ENCODE measurements around the gene ANXA3. TPM values are rescaled to one million over a fixed set of nuclear protein-coding genes. Genes with fewer than 3 reads are reported as not detected.
"Not testable (repeated sequence)": the region's sequence is repeated elsewhere in the genome, so short reads cannot be mapped to it uniquely, and the experiment has no call there.

ANXA3 gene
- total and polyA plus RNA-seq, 2 donors (not counting 1 experiment from before 2014, with no cell fraction given): not detected

DNA sequence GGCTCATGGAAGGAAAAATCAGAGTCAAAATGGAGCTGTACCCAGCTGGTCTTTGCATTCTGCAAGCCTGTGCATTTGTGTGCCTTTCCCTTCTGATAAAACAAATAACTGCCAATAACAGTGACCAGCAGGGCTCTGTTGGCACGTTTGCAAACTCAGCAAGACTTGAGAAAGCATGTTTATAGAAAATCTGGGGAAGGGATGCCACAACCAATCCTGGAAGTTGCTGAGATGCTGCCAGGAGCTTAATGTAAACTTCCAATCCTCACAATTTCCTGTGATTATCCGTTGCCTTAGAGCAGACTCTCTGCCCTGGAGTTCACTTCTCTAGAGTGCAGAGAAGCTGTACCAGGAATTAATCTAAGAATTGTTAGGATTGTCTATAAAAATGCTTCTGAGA lies 6.9 kb upstream of the ANXA3 start:
- no CpG with 5 or more reads among the region's 2 CpGs for WGBS (ENCODE audit: insufficient coverage)
- H3K27ac ChIP-seq (ENCODE audit: low read length in 2 of 2): no peak overlapping the region
- DNase-seq (no peak), ATAC-seq (ENCODE audit: low read depth) (no peak)
- H3K9ac ChIP-seq (ENCODE audit: low read length): no peak overlapping the region
- Mint-ChIP-seq H3K27me3 (peaks cover 3% of the 10 kb centered on the region), H3K9me3 (ENCODE audit: insufficient read depth) (no peaks in the 10 kb centered on the region), H3K4me1 (peaks cover 4% of the 10 kb centered on the region), H3K4me3 (no peak overlapping the region), H3K27ac (no peak overlapping the region)
- H3K36me3 ChIP-seq (replicated peaks in 1 of 2; ENCODE audit: control extremely low read depth in 1 of 2, control insufficient read depth in 1 of 2, extremely low read depth in 1 of 2, insufficient read depth in 2 of 2, low read length in 1 of 2): no peaks in the 10 kb centered on the region
- no peaks in the 10 kb centered on the region for H4K20me1 ChIP-seq (ENCODE audit: control insufficient read depth, insufficient read depth, low read length, poor library complexity, severe bottlenecking)
- H3K9me3 ChIP-seq (ENCODE audit: control extremely low read depth in 1 of 3, control insufficient read depth in 2 of 3, insufficient read depth in 1 of 3, low read length in 2 of 3): peaks cover 0 to 3% (median 0%) of the 10 kb centered on the region in 3 donors
- POLR2A ChIA-PET: no interaction called here
- H3K79me2 ChIP-seq (ENCODE audit: control insufficient read depth, insufficient read depth, low read length): no peaks in the 10 kb centered on the region
- CTCF ChIA-PET: no interaction called here
- peaks cover 0 to 3% of the 10 kb centered on the region in 2 donors for H3K4me1 ChIP-seq (ENCODE audit: control insufficient read depth in 2 of 2, insufficient read depth in 2 of 2, low read length in 2 of 2)
- no peaks in the 10 kb centered on the region for H3K27me3 ChIP-seq (replicated peaks in 1 of 4; ENCODE audit: control extremely low read depth in 1 of 4, control insufficient read depth in 3 of 4, insufficient read depth in 4 of 4, low read length in 3 of 4)
- H2AFZ ChIP-seq (ENCODE audit: insufficient read depth, low read depth, low read length, poor library complexity, severe bottlenecking): no peak overlapping the region
- H3K4me3 ChIP-seq (ENCODE audit: control extremely low read depth in 1 of 5, extremely low read depth in 1 of 5, insufficient read depth in 1 of 5, low read depth in 2 of 5, low read length in 4 of 5): no peak overlapping the region
- TF ChIP-seq, protein P1, sequence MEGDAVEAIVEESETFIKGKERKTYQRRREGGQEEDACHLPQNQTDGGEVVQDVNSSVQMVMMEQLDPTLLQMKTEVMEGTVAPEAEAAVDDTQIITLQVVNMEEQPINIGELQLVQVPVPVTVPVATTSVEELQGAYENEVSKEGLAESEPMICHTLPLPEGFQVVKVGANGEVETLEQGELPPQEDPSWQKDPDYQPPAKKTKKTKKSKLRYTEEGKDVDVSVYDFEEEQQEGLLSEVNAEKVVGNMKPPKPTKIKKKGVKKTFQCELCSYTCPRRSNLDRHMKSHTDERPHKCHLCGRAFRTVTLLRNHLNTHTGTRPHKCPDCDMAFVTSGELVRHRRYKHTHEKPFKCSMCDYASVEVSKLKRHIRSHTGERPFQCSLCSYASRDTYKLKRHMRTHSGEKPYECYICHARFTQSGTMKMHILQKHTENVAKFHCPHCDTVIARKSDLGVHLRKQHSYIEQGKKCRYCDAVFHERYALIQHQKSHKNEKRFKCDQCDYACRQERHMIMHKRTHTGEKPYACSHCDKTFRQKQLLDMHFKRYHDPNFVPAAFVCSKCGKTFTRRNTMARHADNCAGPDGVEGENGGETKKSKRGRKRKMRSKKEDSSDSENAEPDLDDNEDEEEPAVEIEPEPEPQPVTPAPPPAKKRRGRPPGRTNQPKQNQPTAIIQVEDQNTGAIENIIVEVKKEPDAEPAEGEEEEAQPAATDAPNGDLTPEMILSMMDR (IDR thresholded peaks at IDR 0.05): no peak
- no peak for TF ChIP-seq EZH2 (IDR thresholded peaks at IDR 0.05; ENCODE audit: borderline replicate concordance, insufficient read depth, low read depth, low read length, poor library complexity, severe bottlenecking)
- no peak overlapping the region for H3K4me2 ChIP-seq (replicated peaks; ENCODE audit: low read depth, low read length, poor library complexity, severe bottlenecking)
- intact Hi-C loops (cut with micrococcal nuclease): no loop called here

DNA sequence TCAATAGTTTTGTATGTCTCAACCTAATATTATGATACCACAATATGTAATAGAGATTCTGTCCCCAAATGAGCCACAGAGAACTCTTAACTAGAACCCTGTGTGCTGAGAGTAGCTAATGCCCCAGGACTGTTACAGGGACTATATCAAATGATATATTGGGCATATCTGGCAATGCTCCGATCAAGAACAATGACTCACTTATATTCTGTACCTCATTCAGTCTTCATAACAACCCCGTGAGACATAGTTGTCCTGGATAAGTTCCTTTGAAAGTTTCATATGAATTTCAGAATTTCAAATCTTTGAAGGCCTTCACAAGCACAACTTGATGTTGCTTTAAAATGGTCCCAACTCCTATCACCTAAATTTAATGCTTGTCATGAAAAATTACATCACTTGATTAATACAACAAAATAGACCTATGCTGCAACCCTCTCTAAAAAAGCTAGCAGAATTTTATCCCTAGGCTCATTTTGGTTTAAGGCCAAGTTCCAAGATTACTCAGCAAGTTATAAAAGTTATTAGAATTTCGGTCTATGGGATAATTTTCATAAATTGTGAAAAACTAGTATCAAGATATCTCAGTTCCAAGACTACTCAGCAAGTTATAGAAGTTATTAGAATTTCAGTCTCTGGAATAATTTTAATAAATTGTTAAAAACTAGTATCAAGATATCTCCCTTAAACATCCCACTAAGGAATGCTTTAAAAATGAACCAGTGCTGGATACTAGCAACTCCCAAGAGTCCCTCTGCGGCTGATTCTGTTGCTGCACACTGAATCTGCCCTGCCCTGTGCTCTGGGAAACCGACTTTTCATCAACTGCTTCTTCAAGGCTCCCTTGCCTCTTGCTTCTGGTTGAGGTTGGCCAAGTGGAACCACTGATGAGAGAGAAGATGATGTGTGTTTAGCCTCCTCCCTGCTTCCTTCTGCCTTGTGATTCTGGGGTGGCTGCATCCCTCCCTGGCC lies 6.0 kb upstream of the ANXA3 start:
- Histone ChIP-seq H3K36me3 (replicated peaks in 1 of 2; ENCODE audit: control extremely low read depth in 1 of 2, control insufficient read depth in 1 of 2, extremely low read depth in 1 of 2, insufficient read depth in 2 of 2, low read length in 1 of 2) (no peaks in the 10 kb centered on the region), H2AFZ (ENCODE audit: insufficient read depth, low read depth, low read length, poor library complexity, severe bottlenecking) (no peak overlapping the region), H4K20me1 (ENCODE audit: control insufficient read depth, insufficient read depth, low read length, poor library complexity, severe bottlenecking) (no peaks in the 10 kb centered on the region), H3K27ac (ENCODE audit: low read length in 2 of 2) (no peak overlapping the region), H3K4me3 (ENCODE audit: control extremely low read depth in 1 of 5, extremely low read depth in 1 of 5, insufficient read depth in 1 of 5, low read depth in 2 of 5, low read length in 4 of 5) (no peak overlapping the region), H3K9ac (ENCODE audit: low read length) (no peak overlapping the region), H3K79me2 (ENCODE audit: control insufficient read depth, insufficient read depth, low read length) (no peaks in the 10 kb centered on the region), H3K4me2 (replicated peaks; ENCODE audit: low read depth, low read length, poor library complexity, severe bottlenecking) (no peak overlapping the region), H3K4me1 (ENCODE audit: control insufficient read depth in 2 of 2, insufficient read depth in 2 of 2, low read length in 2 of 2) (peaks cover 0 to 3% of the 10 kb centered on the region in 2 donors), H3K9me3 (ENCODE audit: control extremely low read depth in 1 of 3, control insufficient read depth in 2 of 3, insufficient read depth in 1 of 3, low read length in 2 of 3) (peaks cover 0 to under 1% (median 0%) of the 10 kb centered on the region in 3 donors), H3K27me3 (replicated peaks in 1 of 4; ENCODE audit: control extremely low read depth in 1 of 4, control insufficient read depth in 3 of 4, insufficient read depth in 4 of 4, low read length in 3 of 4) (peaks cover 0 to 7% (median 6%) of the 10 kb centered on the region in 4 experiments)
- DNase-seq (no peak), ATAC-seq (ENCODE audit: low read depth) (no peak)
- Mint-ChIP-seq H3K4me1 (peaks cover 5% of the 10 kb centered on the region), H3K4me3 (no peak overlapping the region), H3K27ac (no peak overlapping the region), H3K9me3 (ENCODE audit: insufficient read depth) (no peaks in the 10 kb centered on the region), H3K27me3 (peaks cover 10% of the 10 kb centered on the region)
- POLR2A ChIA-PET: no interaction called here
- CTCF ChIA-PET: no interaction called here
- TF ChIP-seq, protein P1 (IDR thresholded peaks at IDR 0.05): no peak
- TF ChIP-seq EZH2 (IDR thresholded peaks at IDR 0.05; ENCODE audit: borderline replicate concordance, insufficient read depth, low read depth, low read length, poor library complexity, severe bottlenecking): no peak
- no CpG with 5 or more reads among the region's 5 CpGs for WGBS (ENCODE audit: insufficient coverage)
- intact Hi-C loops (cut with micrococcal nuclease): no loop called here

DNA sequence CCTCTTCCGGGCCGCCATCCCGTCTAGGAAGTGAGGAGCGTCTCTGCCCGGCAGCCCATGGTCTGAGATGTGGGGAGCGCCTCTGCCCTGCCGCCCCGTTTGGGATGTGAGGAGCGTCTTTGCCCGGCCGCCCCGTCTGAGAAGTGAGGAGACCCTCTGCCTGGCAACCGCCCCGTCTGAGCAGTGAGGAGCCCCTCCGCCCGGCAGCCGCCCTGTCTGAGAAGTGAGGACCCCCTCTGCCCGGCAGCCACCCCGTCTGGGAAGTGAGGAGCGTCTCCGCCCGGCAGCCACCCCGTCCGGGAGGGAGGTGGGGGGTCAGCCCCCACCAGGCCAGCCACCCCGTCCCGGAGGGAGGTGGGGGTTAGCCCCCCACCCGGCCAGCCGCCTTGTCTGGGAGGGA lies 3.7 kb upstream of the ANXA3 start:
- intact Hi-C loops (cut with micrococcal nuclease): not testable (repeated sequence)

More for the DNA sequence above, 3.7 kb upstream of the ANXA3 start:
- Histone ChIP-seq H3K4me1 (ENCODE audit: control insufficient read depth in 2 of 2, insufficient read depth in 2 of 2, low read length in 2 of 2) (peaks cover 16 to 21% of the 10 kb centered on the region in 2 donors), H3K27me3 (replicated peaks in 1 of 4; ENCODE audit: control extremely low read depth in 1 of 4, control insufficient read depth in 3 of 4, insufficient read depth in 4 of 4, low read length in 3 of 4) (peaks cover 0 to 29% (median 21%) of the 10 kb centered on the region in 4 experiments)
- H3K4me3 ChIP-seq (ENCODE audit: control extremely low read depth in 1 of 5, extremely low read depth in 1 of 5, insufficient read depth in 1 of 5, low read depth in 2 of 5, low read length in 4 of 5); H3K27ac Mint-ChIP-seq; H3K4me2 ChIP-seq (replicated peaks; ENCODE audit: low read depth, low read length, poor library complexity, severe bottlenecking); H3K9ac ChIP-seq (ENCODE audit: low read length); H2AFZ ChIP-seq (ENCODE audit: insufficient read depth, low read depth, low read length, poor library complexity, severe bottlenecking); H3K36me3 ChIP-seq (replicated peaks in 1 of 2; ENCODE audit: control extremely low read depth in 1 of 2, control insufficient read depth in 1 of 2, extremely low read depth in 1 of 2, insufficient read depth in 2 of 2, low read length in 1 of 2); CTCF ChIA-PET; H3K79me2 ChIP-seq (ENCODE audit: control insufficient read depth, insufficient read depth, low read length); H3K27ac ChIP-seq (ENCODE audit: low read length in 2 of 2); H3K9me3 Mint-ChIP-seq (ENCODE audit: insufficient read depth); H3K4me3 Mint-ChIP-seq; DNase-seq; H3K9me3 ChIP-seq (ENCODE audit: control extremely low read depth in 1 of 3, control insufficient read depth in 2 of 3, insufficient read depth in 1 of 3, low read length in 2 of 3); ATAC-seq (ENCODE audit: low read depth); POLR2A ChIA-PET; H4K20me1 ChIP-seq (ENCODE audit: control insufficient read depth, insufficient read depth, low read length, poor library complexity, severe bottlenecking): not testable (repeated sequence)
- WGBS (ENCODE audit: insufficient coverage): 96% methylated on average over 18 of the region's 28 CpGs
- H3K4me1 Mint-ChIP-seq: peaks cover 18% of the 10 kb centered on the region
- H3K27me3 Mint-ChIP-seq: peaks cover 25% of the 10 kb centered on the region

Measured in B cell (primary cell).